ENCODE results near the gene GFOD2. TPM values are rescaled to one million over a fixed set of nuclear protein-coding genes. Genes with fewer than 3 reads are reported as not detected.

GFOD2 gene
- total and polyA plus RNA-seq, 2 of the 8 experiments (the other 6 are each of a cell fraction or from before 2014, with no cell fraction given), result 21.4 to 33.2 TPM

- TF ChIP-seq E2F6 (IDR thresholded peaks at IDR 0.05) (no peak), YY1 (IDR thresholded peaks at IDR 0.05; ENCODE audit: low read depth, low read length) (no peak), ZNF274 (IDR thresholded peaks at IDR 0.05; ENCODE audit: borderline replicate concordance, extremely low read depth, low read length) (no peak), CHD2 (IDR thresholded peaks at IDR 0.05; ENCODE audit: low read length) (no peak), SP1 (IDR thresholded peaks at IDR 0.05; ENCODE audit: low read depth, low read length) (no peak), CTCF (IDR thresholded peaks at IDR 0.05; ENCODE audit: control extremely low read depth in 1 of 3, insufficient read depth in 1 of 3, low read depth in 1 of 3, low read length in 3 of 3) (no peak)
These were observed 62.0 kb downstream of the GFOD2 start (continued) for GRCh38 chr16:67657017-67657608.

Measured in H1 (cell line).